Measurements from ENCODE around the gene CACNG8.

DNA sequence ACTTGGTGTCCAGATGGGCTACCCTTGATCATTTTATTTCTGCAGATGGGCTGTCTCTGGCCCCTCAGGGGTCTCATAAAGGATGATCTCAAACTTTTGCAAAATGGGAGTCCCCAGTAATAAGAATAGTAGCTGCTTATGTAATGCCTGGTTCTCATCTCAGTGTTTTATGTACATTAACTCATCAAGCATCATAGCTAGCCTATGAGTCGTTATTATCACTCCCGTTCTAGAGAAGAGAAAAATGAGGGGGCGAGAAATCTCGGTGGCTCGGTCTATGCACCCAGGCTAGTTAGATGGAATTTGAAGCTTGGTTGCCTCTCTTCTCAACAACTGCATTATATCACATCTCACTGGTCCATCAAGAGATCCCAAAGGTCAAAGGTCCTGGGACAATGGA lies 32.1 kb downstream of the CACNG8 start:
- TF ChIP-seq CTCF (conservative IDR thresholded peaks at IDR 0.05) (no peak), ZFX (IDR thresholded peaks at IDR 0.05) (no peak)
